ENCODE measurements around the gene KISS1. TPM values are rescaled to one million over a fixed set of nuclear protein-coding genes. Genes with fewer than 3 reads are reported as not detected.
"Not testable (repeated sequence)": the region's sequence is repeated elsewhere in the genome, so short reads cannot be mapped to it uniquely, and the experiment has no call there.

Gene KISS1, protein sequence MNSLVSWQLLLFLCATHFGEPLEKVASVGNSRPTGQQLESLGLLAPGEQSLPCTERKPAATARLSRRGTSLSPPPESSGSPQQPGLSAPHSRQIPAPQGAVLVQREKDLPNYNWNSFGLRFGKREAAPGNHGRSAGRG
- total RNA-seq = not detected
- long read RNA-seq = 0 reads

- no peak for ATAC-seq
- DNase-seq = no peak
- intact Hi-C loops (cut with micrococcal nuclease) = no loop called here
These were observed at the start of gene KISS1 for GRCh38 chr1:204196068-204196795. Gene KISS1 (minus strand): TSS chr1:204196491. CDS start chr1:204192876, 3,615 bp downstream.

DNA sequence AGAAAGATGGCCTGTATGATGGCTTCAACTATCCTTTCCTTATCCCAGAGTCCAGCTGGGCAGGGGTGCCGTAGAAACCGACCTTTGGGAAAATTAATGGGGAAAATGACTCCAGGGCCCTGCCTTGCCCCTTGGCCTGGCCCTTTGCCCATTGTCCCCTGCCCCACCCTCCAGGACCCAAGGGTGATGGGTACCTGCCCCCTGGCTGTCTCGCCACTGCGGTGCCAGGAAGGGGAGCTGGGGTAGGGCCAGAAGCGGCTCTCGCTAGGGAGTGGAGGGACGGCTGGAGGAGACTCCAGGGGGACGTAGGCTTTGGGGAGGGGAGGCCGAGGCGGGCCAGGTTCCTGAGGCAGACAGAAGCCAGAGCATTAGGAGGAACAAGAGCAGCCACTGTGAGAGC, 46.6 kb upstream of the KISS1 start:
- DNase-seq (no peak), ATAC-seq (no peak)
- intact Hi-C loops (cut with micrococcal nuclease) = no loop called here

- ATAC-seq (no peak), DNase-seq (no peak)
- intact Hi-C loops (cut with micrococcal nuclease) = no loop called here
These were observed 45.6 kb upstream of the KISS1 start for GRCh38 chr1:204241914-204242313.

DNA sequence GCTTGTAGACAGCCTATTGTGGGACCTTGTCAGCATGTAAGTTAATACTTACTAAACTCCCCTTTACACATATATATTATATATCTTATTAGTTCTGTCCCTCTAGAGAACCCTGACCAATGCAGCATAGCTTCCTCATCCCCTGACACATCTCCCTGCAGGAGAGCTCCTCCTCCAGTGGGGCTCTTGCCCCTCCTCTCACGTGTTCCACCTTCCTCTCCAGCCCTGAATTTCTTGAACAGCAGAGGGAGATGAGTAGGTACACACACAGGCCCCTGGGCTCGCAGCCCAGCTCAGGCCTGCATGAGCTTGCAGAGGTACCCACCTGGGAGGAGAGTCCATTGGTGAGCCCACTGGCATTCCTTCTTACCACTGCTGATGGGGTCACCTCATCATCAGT, 44.8 kb upstream of the KISS1 start:
- ATAC-seq = no peak
- DNase-seq = no peak
- intact Hi-C loops (cut with micrococcal nuclease) = no loop called here

DNA sequence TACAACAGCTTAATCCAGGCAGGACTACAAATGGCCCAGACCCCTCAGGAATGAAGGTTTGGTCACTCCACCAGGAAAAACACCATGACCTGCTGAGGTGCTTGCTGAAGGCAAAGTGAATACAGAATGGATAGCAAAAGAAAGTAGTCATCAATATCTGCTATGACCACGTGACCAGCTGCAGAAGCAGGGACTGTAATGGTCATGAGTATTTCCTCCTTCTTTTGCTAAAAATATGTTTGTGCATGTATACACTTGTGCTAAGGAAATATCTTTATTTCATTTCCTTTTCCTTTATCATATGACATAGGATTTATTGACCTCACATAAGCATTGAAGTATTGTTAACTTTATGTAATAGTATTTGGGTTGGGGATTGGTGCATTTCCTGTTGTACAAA, 43.9 kb upstream of the KISS1 start:
- intact Hi-C loops (cut with micrococcal nuclease) = no loop called here
- ATAC-seq (no peak), DNase-seq (no peak)

GRCh38 chr1:204239401-204239800, 43.1 kb upstream of the KISS1 start:
- intact Hi-C loops (cut with micrococcal nuclease); ATAC-seq; DNase-seq: not testable (repeated sequence)

DNA sequence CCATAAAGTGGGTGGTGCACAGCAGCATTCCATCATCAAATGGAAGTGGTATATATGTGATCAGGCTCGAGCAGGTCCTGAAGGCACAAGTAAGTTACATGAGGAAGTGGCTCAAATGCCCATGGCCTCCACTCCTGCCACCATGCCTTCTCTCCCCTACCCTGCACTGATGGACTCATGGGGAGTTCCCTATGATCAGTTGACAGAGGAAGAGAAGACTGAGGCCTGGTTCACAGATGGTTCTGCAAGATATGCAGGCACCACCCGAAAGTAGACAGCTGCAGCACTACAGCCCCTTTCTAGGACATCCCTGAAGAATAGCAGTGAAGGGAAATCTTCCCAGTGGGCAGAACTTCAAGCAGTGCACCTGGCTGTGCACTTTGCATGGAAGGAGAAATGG, 42.2 kb upstream of the KISS1 start:
- intact Hi-C loops (cut with micrococcal nuclease); DNase-seq; ATAC-seq: not testable (repeated sequence)

DNA sequence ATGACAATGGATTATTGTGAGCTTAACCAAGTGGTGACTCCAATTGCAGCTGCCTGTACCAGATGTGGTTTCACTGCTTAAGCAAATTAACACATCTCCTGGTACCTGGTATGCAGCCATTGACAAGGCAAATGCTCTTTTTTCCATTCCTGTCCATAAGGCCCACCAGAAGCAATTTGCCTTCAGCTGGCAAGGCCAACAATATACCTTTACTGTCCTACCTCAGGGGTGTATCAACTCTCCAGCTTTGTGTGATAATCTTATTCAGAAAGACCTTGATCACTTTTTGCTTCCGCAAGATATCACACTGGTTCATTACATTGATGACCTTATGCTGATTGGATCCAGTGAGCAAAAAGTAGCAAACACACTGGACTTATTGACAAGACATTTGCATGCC, 41.2 kb upstream of the KISS1 start:
- intact Hi-C loops (cut with micrococcal nuclease); DNase-seq; ATAC-seq: not testable (repeated sequence)

DNA sequence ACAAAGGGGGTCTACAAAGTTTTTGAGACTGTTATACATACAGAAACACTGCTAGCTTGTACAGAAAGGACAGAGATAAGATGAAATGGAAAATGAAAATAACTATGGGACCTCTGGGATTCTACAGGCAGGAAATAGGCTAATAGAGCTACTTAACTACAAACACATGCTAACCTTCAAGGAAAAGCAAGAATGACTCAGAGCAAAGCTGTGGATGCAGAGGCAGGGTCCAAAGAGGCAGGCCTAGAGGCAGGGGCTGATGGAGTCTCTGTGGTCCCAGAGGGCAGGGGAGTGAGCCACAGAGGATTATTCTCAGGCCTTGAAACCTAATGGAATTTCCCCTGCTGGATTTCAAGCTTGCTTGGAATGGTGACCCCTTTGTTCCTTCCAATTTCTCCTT, 36.2 kb upstream of the KISS1 start:
- intact Hi-C loops (cut with micrococcal nuclease) = no loop called here
- ATAC-seq (peak; percentile 72), DNase-seq (no peak)

GRCh38 chr1:204230211-204230610, 33.9 kb upstream of the KISS1 start:
- intact Hi-C loops (cut with micrococcal nuclease) = no loop called here
- no peak for DNase-seq
- ATAC-seq = no peak

- intact Hi-C loops (cut with micrococcal nuclease) = no loop called here
- ATAC-seq = no peak
- DNase-seq = no peak
These were observed 32.6 kb upstream of the KISS1 start for GRCh38 chr1:204228896-204229295.

DNA sequence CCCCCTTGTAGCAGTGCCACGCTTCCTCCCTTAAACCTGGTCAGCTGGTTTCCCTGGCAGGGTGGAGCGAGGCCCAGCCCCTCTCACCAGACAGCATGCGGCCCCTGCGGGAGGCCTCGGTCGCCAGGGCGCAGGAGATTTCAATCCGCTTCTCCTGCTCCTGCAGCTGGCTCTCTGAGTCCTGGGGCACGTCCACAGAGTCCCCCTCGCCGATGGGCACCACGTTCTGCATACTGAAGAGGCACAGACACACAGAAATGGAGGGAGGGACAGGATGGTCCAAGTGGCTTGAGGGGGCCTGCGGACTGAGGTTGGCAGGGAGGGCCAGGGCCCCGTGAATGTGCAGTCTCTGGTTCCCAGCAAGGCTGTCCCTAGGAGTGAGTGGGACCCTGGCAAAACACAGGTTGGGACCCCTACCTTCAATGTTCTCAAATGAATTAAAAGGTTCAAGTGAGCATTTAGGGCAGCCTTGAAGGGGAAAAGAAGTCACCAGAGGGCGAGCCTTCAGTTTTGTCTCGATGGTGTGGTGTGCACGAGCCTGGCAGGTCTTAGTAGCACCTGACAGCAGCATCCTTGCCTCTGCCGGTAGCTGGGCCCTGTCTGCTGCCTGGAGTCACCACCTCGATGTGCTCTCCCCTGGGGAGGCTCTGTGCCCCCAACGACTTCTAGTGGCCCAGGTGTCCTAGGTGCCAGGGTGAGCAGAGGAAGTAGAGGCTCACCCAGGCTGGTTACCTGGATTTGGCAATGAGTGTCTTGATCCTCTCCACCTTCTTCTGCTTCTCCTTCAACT, 31.9 kb upstream of the KISS1 start:
- intact Hi-C loops (cut with micrococcal nuclease) = no loop called here
- no peak for ATAC-seq
- DNase-seq = no peak

DNA sequence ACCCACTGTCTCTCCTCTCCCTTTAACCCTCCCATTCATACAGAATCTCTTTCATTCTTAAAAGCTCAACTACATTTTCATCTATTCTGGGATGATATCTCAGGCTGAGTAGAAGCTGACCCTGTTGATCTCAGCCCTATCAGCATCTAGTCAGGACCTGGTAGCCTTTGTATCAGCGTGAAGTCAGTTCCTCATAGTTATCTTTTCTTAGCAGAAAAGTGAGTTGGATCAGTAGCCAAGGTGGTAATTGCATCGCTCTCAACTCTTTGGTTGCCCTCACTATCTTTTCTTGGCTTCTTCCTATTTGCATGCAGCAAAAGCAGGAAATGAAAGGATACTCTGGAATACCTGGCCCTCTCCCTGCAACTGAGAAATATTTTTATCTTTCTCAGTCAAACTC, 31.1 kb upstream of the KISS1 start:
- no peak for ATAC-seq
- no peak for DNase-seq
- intact Hi-C loops (cut with micrococcal nuclease) = no loop called here

DNA sequence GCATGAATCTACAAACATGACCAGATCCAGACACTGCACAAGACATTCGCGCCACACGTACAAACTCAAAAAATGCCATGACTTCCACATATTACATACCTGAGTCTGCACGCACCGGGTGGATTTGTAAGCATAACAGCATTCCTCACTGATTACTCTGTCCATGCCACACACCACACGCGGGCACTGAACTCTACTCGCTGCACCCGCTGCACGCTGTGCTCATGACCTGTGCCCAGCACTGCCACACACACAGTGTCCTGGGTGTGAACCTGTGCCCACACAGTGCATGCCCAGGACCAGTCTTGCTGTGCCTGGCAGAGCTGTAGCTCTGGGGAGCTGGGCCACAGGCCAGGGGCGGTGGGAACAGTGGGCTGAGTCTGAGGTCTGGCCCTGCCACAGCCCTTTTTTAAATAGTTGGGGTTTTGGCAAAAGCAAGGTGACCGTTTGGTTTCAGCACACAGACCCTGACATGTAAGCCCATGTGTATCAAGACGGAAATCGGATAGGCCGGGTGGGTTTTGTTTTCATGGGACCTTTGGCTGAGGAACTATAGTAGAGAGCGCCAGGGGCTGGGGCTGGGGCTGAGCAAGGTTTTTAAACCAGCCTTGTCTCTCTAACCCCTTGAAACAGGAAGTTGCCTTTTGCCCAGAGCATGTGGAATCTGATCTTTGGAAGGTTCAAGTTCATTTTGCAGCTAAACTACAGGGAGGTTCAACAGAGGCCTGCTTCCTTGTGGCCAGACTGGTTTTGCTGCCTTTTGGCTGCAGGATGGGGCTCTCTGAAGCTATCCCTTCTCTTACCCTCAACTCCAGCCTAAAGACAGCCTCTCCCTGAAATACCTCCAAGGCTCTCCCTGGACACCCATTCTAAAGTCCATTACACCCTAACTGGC, 29.8 kb upstream of the KISS1 start:
- DNase-seq = no peak
- intact Hi-C loops (cut with micrococcal nuclease) = no loop called here
- ATAC-seq = no peak

GRCh38 chr1:204224655-204225054, 28.4 kb upstream of the KISS1 start:
- ATAC-seq = no peak
- intact Hi-C loops (cut with micrococcal nuclease) = no loop called here
- DNase-seq = no peak

- ATAC-seq (no peak), DNase-seq (no peak)
- intact Hi-C loops (cut with micrococcal nuclease) = no loop called here
These were observed 27.0 kb upstream of the KISS1 start for GRCh38 chr1:204223129-204223860.

DNA sequence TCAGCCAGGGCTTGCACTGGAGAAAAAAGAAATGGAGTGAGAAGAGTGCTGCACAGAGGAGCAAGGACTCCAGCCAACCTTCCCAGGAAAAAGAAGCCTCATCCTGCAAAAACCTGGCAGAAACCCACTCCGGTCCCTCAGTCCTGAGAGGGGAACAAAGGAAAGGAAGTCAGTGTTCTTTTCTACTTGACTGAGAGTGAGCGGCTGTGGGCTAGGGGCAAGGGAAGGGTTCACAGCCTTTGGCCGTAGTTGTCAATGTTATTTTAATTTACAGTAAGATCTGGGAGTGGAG, 26.4 kb upstream of the KISS1 start:
- no peak for DNase-seq
- no peak for ATAC-seq
- intact Hi-C loops (cut with micrococcal nuclease) = no loop called here

GRCh38 chr1:204222006-204222763, 25.9 kb upstream of the KISS1 start:
- DNase-seq (no peak), ATAC-seq (no peak)
- intact Hi-C loops (cut with micrococcal nuclease) = no loop called here
